PC-3 (cell line): ENCODE data around the gene C16orf86. TPM values are rescaled to one million over a fixed set of nuclear protein-coding genes. Genes with fewer than 3 reads are reported as not detected.

Source experiments
- ATAC-seq: fragments of 200-7000 bp; cut with Tn5 transposase; 2 replicates; pipeline ENCODE4 v1.9.1; 2020; ENCODE audit warnings: mild to moderate bottlenecking, moderate library complexity
- BruUV-seq: library from RNA; stranded (reverse); fragments of 400-500 nt; replicated peaks from 2 replicates; lab custom pipeline; 2021; lab: Mats Ljungman, UMichigan
- CTCF ChIA-PET: fragments of 300-600 bp; sonication (Branson Sonifier 250); formaldehyde crosslinking; loops from one replicate; lab custom pipeline; 2022; ENCODE audit warnings: antibody characterized with exemption; lab: Charles Lee
- POLR2A ChIA-PET: fragments of 300-600 bp; sonication (Branson Sonifier 250); formaldehyde crosslinking; loops from one replicate; lab custom pipeline; 2022; ENCODE audit warnings: antibody characterized with exemption; ENCODE audit not compliant: unreplicated experiment; lab: Charles Lee
- DNase-seq: peaks from one replicate; pipeline ENCODE4 v3.0.0-alpha.2; 2015
- H2AFZ ChIP-seq: fragments of 300-600 bp; sonication (generic); 2 replicates; pipeline ENCODE4 v1.6.0; 2016; ENCODE audit warnings: antibody characterized with exemption, low read length
- H3F3A ChIP-seq: fragments of 300-600 bp; sonication (generic); one replicate; pipeline ENCODE4 v1.6.0; 2017; ENCODE audit warnings: antibody characterized with exemption, low read length, control low read depth, mild to moderate bottlenecking; ENCODE audit not compliant: unreplicated experiment
- H3K27ac ChIP-seq: fragments of 300-600 bp; sonication (generic); 2 replicates; pipeline ENCODE4 v1.5.1; 2016; ENCODE audit warnings: mild to moderate bottlenecking, low read length
- H3K27me3 ChIP-seq: fragments of 300-600 bp; sonication (generic); 2 replicates; pipeline ENCODE4 v1.6.1; 2016; ENCODE audit warnings: low read length, mixed read lengths
- H3K36me3 ChIP-seq: fragments of 300-600 bp; sonication (generic); 2 replicates; pipeline ENCODE4 v1.6.1; 2016; ENCODE audit warnings: low read depth, mixed run types, low read length, mixed read lengths
- H3K4me1 ChIP-seq: fragments of 300-600 bp; sonication (generic); 2 replicates; pipeline ENCODE4 v1.5.1; 2016; ENCODE audit warnings: low read length; ENCODE audit not compliant: insufficient read depth
- H3K4me2 ChIP-seq: fragments of 300-600 bp; sonication (generic); 2 replicates; pipeline ENCODE4 v1.6.0; 2016; ENCODE audit warnings: low read length
- H3K4me3 ChIP-seq: fragments of 300-600 bp; sonication (generic); 2 replicates; pipeline ENCODE4 v1.5.1; 2016; ENCODE audit warnings: mild to moderate bottlenecking, low read length, mixed read lengths
- H3K79me2 ChIP-seq: fragments of 300-600 bp; sonication (generic); 2 replicates; pipeline ENCODE4 v1.6.1; 2017; ENCODE audit warnings: low read length, mixed read lengths
- H3K9ac ChIP-seq: fragments of 300-600 bp; sonication (generic); 2 replicates; pipeline ENCODE4 v1.6.0; 2016; ENCODE audit warnings: mild to moderate bottlenecking, low read length
- H3K9me2 ChIP-seq: fragments of 300-600 bp; sonication (generic); replicated peaks from 2 replicates; pipeline ENCODE4 v1.6.1; 2016; ENCODE audit warnings: mixed run types, low read length, mixed read lengths
- H3K9me3 ChIP-seq: fragments of 300-600 bp; sonication (generic); 2 replicates; pipeline ENCODE4 v1.6.1; 2016; ENCODE audit warnings: low read length, mixed read lengths
- H4K20me1 ChIP-seq: fragments of 300-600 bp; sonication (generic); 2 replicates; pipeline ENCODE4 v1.6.1; 2016; ENCODE audit warnings: low read length, mixed read lengths
- EZH2 ChIP-seq: fragments of 300-600 bp; sonication (generic); IDR thresholded peaks from one replicate; pipeline ENCODE4 v1.6.1; 2017; ENCODE audit warnings: antibody characterized with exemption, mild to moderate bottlenecking, low read length; ENCODE audit not compliant: unreplicated experiment
- EZH2phosphoT487 ChIP-seq: fragments of 300-600 bp; sonication (generic); IDR thresholded peaks from 2 replicates; pipeline ENCODE4 v1.6.1; 2018; ENCODE audit warnings: mild to moderate bottlenecking, antibody characterized with exemption, low read length, borderline replicate concordance
- intact Hi-C: fragments of 100-400 bp; cut with micrococcal nuclease; formaldehyde crosslinking; loops from 2 replicates; pipeline ENCODE4 v1.9.0; 2023
- total RNA-seq: library from RNA; depleted of rRNA; stranded (reverse); fragments of >200 nt; gene quantifications from 2 replicates; pipeline ENCODE4 v1.2.3, GENCODE V29; 2014
- TF ChIP-seq, protein P1 (sequence below): fragments of 300-600 bp; sonication (generic); conservative IDR thresholded peaks from 2 replicates; pipeline ENCODE4 v1.5.1; 2017; ENCODE audit warnings: antibody characterized with exemption, low read depth, mild to moderate bottlenecking, low read length

The C16orf86 gene
- total RNA-seq, 1 experiment from 2014 or later, result not detected

DNA sequence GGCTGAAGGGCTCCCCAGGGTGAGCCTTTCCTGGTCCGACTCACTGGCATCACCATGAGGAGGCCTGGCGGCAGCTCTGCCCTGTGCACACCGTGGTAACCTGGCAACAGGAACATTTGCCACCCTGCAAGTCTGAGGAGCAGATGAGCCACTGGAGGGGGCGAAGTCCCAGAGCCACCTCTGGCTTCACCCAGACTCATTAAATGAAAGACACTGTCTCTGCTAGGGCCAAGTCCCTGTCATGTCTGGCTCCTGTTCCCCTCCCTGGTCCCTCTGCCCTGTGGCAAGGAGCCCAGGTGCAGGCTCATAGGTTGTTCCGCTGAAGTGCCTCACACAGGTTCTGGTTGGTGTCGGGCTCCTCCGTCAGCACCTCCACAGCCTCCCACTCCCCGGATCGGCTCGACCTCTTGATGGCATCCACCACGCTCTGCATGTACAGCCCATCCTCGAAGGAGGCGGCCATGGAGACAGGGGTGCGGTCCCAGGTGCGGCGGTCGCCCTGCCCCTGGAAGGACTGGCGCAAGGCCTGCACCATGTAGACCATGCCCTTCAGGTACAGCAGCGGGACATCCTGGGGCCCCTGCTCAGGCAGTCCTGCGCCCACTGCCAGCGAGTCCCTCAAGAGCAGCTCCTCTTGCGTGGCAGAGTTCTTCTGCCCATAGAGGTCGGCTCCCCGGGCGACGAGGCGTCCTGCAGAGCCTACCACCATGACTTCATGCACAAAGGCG lies 8.4 kb downstream of the C16orf86 start:
- no TSS peak for BruUV-seq
- H4K20me1 ChIP-seq, result no peaks in the 10 kb centered on the region
- no peaks in the 10 kb centered on the region for H3K9me2 ChIP-seq
- H3K9me3 ChIP-seq, result no peaks in the 10 kb centered on the region
- H3K4me2 ChIP-seq, result no peak overlapping the region
- intact Hi-C loops, result no loop called here
- ATAC-seq, result no peak
- no peak overlapping the region for H3K9ac ChIP-seq
- TF ChIP-seq, protein P1, sequence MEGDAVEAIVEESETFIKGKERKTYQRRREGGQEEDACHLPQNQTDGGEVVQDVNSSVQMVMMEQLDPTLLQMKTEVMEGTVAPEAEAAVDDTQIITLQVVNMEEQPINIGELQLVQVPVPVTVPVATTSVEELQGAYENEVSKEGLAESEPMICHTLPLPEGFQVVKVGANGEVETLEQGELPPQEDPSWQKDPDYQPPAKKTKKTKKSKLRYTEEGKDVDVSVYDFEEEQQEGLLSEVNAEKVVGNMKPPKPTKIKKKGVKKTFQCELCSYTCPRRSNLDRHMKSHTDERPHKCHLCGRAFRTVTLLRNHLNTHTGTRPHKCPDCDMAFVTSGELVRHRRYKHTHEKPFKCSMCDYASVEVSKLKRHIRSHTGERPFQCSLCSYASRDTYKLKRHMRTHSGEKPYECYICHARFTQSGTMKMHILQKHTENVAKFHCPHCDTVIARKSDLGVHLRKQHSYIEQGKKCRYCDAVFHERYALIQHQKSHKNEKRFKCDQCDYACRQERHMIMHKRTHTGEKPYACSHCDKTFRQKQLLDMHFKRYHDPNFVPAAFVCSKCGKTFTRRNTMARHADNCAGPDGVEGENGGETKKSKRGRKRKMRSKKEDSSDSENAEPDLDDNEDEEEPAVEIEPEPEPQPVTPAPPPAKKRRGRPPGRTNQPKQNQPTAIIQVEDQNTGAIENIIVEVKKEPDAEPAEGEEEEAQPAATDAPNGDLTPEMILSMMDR, result no peak
- no peak for TF ChIP-seq EZH2
- no peak for TF ChIP-seq EZH2phosphoT487
- H3K79me2 ChIP-seq, result no peaks in the 10 kb centered on the region
- no peaks in the 10 kb centered on the region for H3K36me3 ChIP-seq
- no peak overlapping the region for H3K4me3 ChIP-seq
- no peaks in the 10 kb centered on the region for H3F3A ChIP-seq
- peaks cover 5% of the 10 kb centered on the region for H3K4me1 ChIP-seq
- POLR2A ChIA-PET, result no interaction called here
- CTCF ChIA-PET, result interaction anchor here (0.5 kb wide), 1 partner anchor 175 kb away, joined by 5 read pairs; no protein-coding TSS in a partner anchor
- no peak overlapping the region for H2AFZ ChIP-seq
- DNase-seq, result no peak
- no peaks in the 10 kb centered on the region for H3K27me3 ChIP-seq
- no peak overlapping the region for H3K27ac ChIP-seq

GRCh38 chr16:67675579-67675935 lies 8.9 kb downstream of the C16orf86 start:
- Histone ChIP-seq H3K4me3 (no peak overlapping the region), H2AFZ (no peak overlapping the region), H3K27ac (no peak overlapping the region), H3F3A (no peaks in the 10 kb centered on the region), H3K4me2 (no peak overlapping the region), H3K27me3 (no peaks in the 10 kb centered on the region), H3K36me3 (no peaks in the 10 kb centered on the region), H4K20me1 (no peaks in the 10 kb centered on the region), H3K9me2 (no peaks in the 10 kb centered on the region), H3K4me1 (peaks cover 5% of the 10 kb centered on the region), H3K9ac (no peak overlapping the region), H3K79me2 (no peaks in the 10 kb centered on the region), H3K9me3 (no peaks in the 10 kb centered on the region)
- BruUV-seq, result no TSS peak
- no peak for DNase-seq
- ChIA-PET POLR2A (no interaction called here), CTCF (no interaction called here)
- intact Hi-C loops, result no loop called here
- ATAC-seq, result no peak
- TF ChIP-seq, protein P1, result no peak
- TF ChIP-seq EZH2, result no peak
- no peak for TF ChIP-seq EZH2phosphoT487

DNA sequence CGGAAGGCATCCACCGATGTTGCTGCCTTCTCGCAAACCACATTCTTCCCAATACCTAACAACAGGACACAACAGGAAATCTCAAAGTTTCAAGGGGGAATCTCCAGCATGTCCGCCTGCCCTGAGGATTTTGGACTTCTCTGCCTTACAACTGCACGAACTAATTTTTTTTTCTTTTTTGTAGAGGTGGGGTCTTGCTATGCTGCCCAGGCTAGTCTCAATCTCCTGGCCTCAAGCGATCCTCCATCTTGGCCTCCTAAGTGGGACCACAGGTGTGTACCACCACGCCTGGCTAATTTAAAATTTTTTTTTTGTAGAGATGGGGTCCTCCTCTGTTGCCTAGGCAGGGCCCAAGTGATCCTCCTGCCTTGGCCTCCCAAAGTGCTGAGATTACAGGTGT lies 9.4 kb downstream of the C16orf86 start:
- Histone ChIP-seq H3K4me3 (no peak overlapping the region), H3K36me3 (no peaks in the 10 kb centered on the region), H3K9ac (no peak overlapping the region), H2AFZ (no peak overlapping the region), H3F3A (no peaks in the 10 kb centered on the region), H3K4me1 (peaks cover 5% of the 10 kb centered on the region), H3K9me3 (no peaks in the 10 kb centered on the region), H3K79me2 (no peaks in the 10 kb centered on the region), H3K4me2 (no peak overlapping the region), H3K9me2 (no peaks in the 10 kb centered on the region), H3K27me3 (no peaks in the 10 kb centered on the region), H3K27ac (peak overlapping the region; percentile 37; the same call in 1 of the 2 replicates), H4K20me1 (no peaks in the 10 kb centered on the region)
- no TSS peak for BruUV-seq
- ChIA-PET POLR2A (no interaction called here), CTCF (no interaction called here)
- TF ChIP-seq, protein P1, result no peak
- TF ChIP-seq EZH2phosphoT487, result no peak
- no peak for TF ChIP-seq EZH2
- DNase-seq, result no peak
- no peak for ATAC-seq
- intact Hi-C loops, result no loop called here
